K562 (cell line): ENCODE measurements around the gene ADORA3. TPM values are rescaled to one million over a fixed set of nuclear protein-coding genes. Genes with fewer than 3 reads are reported as not detected.
A peak's percentile ranks its signal among the peaks of the same experiment; 100 is the strongest.

Experiments
- HINFP ChIP-seq: fragments of 450-650 bp; conservative IDR thresholded peaks from 2 replicates; pipeline ENCODE4 v1.6.1; 2016; ENCODE audit warnings: missing genetic modification characterization, low read depth, mild to moderate bottlenecking, control low read depth, missing compliant biosample characterization
- KLF13 ChIP-seq: fragments of 450-650 bp; IDR thresholded peaks from 2 replicates; pipeline ENCODE4 v1.6.1; 2016; ENCODE audit warnings: missing genetic modification characterization, low read depth, mild to moderate bottlenecking, missing compliant biosample characterization, moderate library complexity, borderline replicate concordance
- MNT ChIP-seq, 2 experiments: fragments of 450-650 bp; conservative IDR thresholded peaks; 2 replicates each; pipeline ENCODE4 v1.6.1; 2017; ENCODE audit warnings: mild to moderate bottlenecking in 2 of 2, moderate library complexity in 2 of 2
- PHF20 ChIP-seq: fragments of 450-650 bp; IDR thresholded peaks from 2 replicates; pipeline ENCODE4 v1.6.1; 2018; ENCODE audit not compliant: partially characterized antibody
- RAD51 ChIP-seq: fragments of 450-650 bp; IDR thresholded peaks from 2 replicates; pipeline ENCODE4 v1.7.1; 2016; ENCODE audit warnings: low read depth, mild to moderate bottlenecking, borderline replicate concordance
- RFX1 ChIP-seq: fragments of 450-650 bp; IDR thresholded peaks from 2 replicates; pipeline ENCODE4 v1.6.1; 2016; ENCODE audit warnings: mild to moderate bottlenecking, moderate library complexity
- ZNF23 ChIP-seq: fragments of 250-450 bp; sonication (Bioruptor Pico); IDR thresholded peaks from 2 replicates; pipeline ENCODE4 v1.4.0; 2020; ENCODE audit warnings: mild to moderate bottlenecking
- ZNF318 ChIP-seq, 2 experiments: fragments of 450-650 bp; IDR thresholded peaks; 2 replicates each; pipeline ENCODE4 v1.6.1; 2016; ENCODE audit warnings: mild to moderate bottlenecking in 2 of 2, borderline replicate concordance in 1 of 2, low read depth in 1 of 2, moderate library complexity in 1 of 2
- polyA plus RNA-seq, 8 experiments: library from polyadenylated mRNA; depleted of rRNA in 4 of 8; stranded (reverse) in 5 of 8; unstranded in 3 of 8; fragments of >200 nt; fragmentation: Nextera tagmentation in 2 of 8; fragmentation: Illumina TruSeq in 1 of 8; extraction: Ambion mirVana in 2 of 8; extraction: Trizol in 1 of 8; gene quantifications; 2 replicates each; pipeline versions ENCODE4 v1.2.1 to v1.2.3, GENCODE V29; 2011 to 2014; ENCODE audit warnings: inconsistent platforms in 1 of 8, missing spikeins in 1 of 8
- total RNA-seq, 7 experiments: library from RNA; depleted of rRNA in 6 of 7; stranded (reverse); fragments of >200 nt in 6 of 7; fragmentation: Illumina TruSeq in 2 of 7; extraction: Trizol in 2 of 7; gene quantifications; 2 replicates each; pipeline versions ENCODE4 v1.2.1 to v1.2.3, GENCODE V29; 2011 to 2021; ENCODE audit warnings: low replicate concordance in 1 of 7

ADORA3 gene
- total and polyA plus RNA-seq, 9 of the 15 experiments (the other 6 are each of a cell fraction or from before 2014, with no cell fraction given): 0.09 to 0.35 (median 0.16) TPM; not detected in 3

GRCh38 chr1:111507411-111508201, 4.2 kb upstream of the ADORA3 start (continued):
- TF ChIP-seq RAD51: no peak
- no peak for TF ChIP-seq HINFP
- peak; percentile 65 for TF ChIP-seq PHF20
- no peak for TF ChIP-seq KLF13
- TF ChIP-seq MNT (conservative IDR thresholded peaks at IDR 0.05): peak in 1 of 2 experiments; percentile 34; a peak in 2 of 4 replicates
- TF ChIP-seq ZNF318 (IDR thresholded peaks at IDR 0.05; ENCODE audit: borderline replicate concordance in 1 of 2, low read depth in 1 of 2): no peak
- TF ChIP-seq ZNF23: no peak
- TF ChIP-seq RFX1: no peak
